NCI-H2081 treated with DMSO at 0.1 percent for 48 hours (cell line): ENCODE data around the gene CERK.
"Not testable (repeated sequence)": the region's sequence is repeated elsewhere in the genome, so short reads cannot be mapped to it uniquely, and the experiment has no call there.

Experiments
- DNase-seq: peaks from one replicate; lab custom pipeline; 2025; lab: John Stamatoyannopoulos, UW

CERK gene

GRCh38 chr22:46737976-46738646, at the start of gene CERK:
Gene CERK (minus strand): TSS chr22:46738252. CDS start chr22:46738148, 104 bp downstream.
- DNase-seq: no peak

DNA sequence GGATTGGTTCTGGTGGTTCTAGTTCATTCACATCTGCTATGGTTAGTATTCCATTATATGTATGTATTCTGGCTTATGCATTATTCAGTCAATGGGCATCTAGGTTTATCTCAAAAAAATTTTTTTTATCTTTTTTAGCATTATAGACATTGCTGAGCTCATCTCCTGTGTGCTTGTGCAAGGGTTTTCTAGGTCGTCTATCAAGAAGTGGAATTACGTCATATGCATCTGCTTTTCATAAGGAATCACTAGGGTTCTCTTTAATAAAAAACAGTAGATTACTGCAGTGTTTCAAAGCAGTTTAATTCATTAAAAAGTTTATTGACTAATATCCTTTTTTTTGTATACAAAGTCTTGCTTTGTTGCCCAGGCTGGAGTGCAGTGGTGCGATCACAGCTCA, 45.7 kb upstream of the CERK start:
- no peak for DNase-seq

GRCh38 chr22:46782200-46782599, 44.1 kb upstream of the CERK start:
- not testable (repeated sequence) for DNase-seq

DNA sequence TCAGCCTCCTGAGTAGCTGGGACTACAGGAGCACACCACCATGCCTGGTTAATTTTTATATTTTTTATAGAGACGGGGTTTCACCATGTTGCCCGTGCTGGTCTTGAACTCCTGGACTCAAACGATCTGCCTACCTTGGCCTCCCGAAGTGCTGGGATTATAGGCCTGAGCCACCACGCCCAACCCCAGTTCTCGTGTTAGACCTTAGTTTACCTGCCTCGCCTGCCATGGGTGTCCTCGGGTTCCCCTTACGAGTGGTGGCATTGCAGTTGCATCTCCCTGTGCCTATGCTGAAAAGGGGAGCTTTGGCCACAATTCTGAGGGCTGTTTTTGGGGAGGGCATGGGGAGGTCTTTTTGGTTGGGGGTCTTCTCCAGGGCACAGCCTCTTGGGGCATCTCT, 43.2 kb upstream of the CERK start:
- DNase-seq: no peak

DNA sequence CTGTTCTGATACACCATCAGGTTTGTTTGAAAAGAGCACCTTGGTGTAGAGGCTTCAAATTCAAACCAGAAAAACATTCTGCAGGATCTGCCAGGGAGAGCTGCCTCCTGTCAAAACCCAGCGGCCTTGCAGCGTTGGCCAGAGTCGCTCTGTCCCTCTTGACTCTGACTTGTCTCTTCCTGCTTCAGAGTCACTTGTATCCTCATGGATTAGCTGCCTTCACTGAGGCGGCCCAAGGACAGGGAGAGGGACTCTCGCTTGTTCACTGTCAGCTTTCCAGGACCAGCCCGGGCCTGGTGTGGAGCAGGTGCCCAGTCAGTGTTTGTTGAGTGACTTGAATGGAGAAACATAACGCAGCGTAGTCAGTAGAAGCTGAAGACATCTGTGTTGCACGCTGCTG, 42.4 kb upstream of the CERK start:
- no peak for DNase-seq

DNA sequence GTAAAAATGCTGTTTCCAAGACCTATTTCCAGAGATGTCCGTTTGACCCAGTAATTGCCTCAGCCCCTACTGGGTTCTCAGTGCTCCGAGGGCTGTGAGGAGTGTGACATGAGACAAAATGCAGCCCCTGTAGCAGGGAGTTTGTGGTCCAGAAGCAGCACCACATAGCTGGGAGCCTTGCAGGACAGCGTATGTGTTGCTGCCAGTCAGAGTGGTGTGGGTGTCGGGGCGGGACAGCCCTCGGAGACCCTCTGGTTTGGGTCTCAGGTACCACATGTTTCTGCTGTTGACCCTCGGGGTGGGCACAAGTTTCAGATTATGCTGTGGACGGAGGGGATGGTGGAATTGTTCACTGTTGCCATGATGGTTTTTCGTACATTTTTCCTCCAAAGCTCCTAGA, 41.6 kb upstream of the CERK start:
- DNase-seq: no peak

DNA sequence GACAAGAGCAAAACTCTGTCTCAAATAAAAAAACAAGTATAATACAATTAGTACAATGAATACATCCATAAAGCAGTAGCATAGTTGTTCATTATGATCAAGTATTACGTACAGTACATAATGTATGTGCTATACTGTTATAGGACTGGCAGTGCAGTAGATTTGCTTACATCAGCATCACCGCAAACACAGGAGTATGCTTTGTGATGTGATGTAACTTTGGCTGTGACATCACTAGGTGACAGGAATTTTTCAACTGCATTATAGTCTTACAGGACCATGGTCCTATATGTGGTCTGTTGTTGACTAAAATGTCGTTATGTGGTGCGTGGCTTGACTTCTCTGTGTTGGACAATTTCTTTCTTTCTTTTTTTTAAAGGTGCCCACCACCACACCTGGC, 41.0 kb upstream of the CERK start:
- no peak for DNase-seq

- DNase-seq: no peak
Measured at GRCh38 chr22:46777609-46777970, 39.5 kb upstream of the CERK start.

- no peak for DNase-seq
Measured at GRCh38 chr22:46776876-46777608, 39.0 kb upstream of the CERK start.

- DNase-seq: no peak
Measured at GRCh38 chr22:46775850-46776826, 38.1 kb upstream of the CERK start.

GRCh38 chr22:46774980-46775849, 37.2 kb upstream of the CERK start:
- no peak for DNase-seq

GRCh38 chr22:46774253-46774979, 36.4 kb upstream of the CERK start:
- DNase-seq: no peak

- no peak for DNase-seq
Measured at GRCh38 chr22:46773076-46773475, 35.0 kb upstream of the CERK start.

GRCh38 chr22:46770726-46771125, 32.7 kb upstream of the CERK start:
- no peak for DNase-seq

DNA sequence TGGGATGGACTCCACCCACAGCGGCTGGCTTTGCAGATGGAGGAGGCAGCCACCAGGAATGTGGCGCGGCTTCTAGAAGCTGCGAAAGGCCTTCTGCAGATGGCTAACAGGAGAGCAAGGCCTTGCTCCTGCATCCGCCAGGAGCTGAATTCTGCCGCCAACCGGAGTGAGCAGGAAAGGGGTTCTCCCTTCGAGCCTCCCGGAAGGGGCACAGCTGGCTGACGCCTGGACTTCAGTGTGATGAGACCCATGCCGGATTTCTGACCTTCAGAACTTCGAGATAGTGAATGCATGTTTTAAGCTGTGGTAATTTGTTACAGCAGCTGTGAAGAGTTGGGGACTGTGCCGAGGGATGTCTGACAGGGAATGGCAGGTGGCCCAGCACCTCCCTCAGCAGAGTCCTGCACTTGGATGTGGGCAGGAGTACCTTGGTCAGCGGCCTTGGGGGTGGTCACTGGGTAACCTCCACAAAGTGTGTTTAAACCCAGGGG, 32.1 kb upstream of the CERK start:
- DNase-seq: no peak

GRCh38 chr22:46769706-46770105, 31.7 kb upstream of the CERK start:
- DNase-seq: no peak

DNA sequence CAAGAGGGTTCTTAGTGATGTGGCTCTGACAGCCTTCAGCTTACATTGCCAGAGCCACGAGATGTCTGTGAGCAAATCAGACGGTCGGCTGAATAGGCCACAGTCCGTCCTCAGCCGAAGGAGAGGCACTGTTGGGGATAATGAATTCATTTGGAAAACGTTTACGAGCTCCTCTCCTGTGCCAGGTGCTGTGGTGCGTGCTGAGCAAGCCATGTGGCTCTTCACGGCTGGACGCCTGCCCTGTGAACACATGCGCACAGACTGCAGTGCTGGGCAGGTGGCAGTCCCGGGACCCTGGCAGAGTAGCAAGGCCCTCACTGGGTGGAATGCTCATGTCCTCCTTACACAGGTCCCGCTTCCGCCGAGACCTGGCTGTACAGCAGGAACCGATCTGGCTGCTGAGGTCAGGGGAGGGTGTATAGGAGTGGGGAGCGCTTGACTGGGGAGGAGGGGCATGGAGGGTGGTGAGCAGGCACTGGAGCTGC, 31.2 kb upstream of the CERK start:
- DNase-seq: no peak

- no peak for DNase-seq
Measured at GRCh38 chr22:46767249-46767985, 29.4 kb upstream of the CERK start.

- no peak for DNase-seq
Measured at GRCh38 chr22:46766611-46767010, 28.6 kb upstream of the CERK start.
